Keratinocyte (primary cell): ENCODE results near the gene NFATC2.

Source experiments
- CTCF ChIP-seq, 3 experiments: IDR thresholded peaks in 1 of 3; conservative IDR thresholded peaks in 1 of 3; optimal IDR thresholded peaks in 1 of 3; 2 replicates in 2 of 3; 3 replicates in 1 of 3; pipeline versions ENCODE3 to v1.5.1; 2011; ENCODE audit warnings: low read length in 3 of 3, mild to moderate bottlenecking in 3 of 3, moderate library complexity in 2 of 3, control low read depth in 1 of 3, inconsistent platforms in 1 of 3; ENCODE audit not compliant: insufficient read depth in 2 of 3; ENCODE audit errors: extremely low read depth in 1 of 3
- EZH2 ChIP-seq: IDR thresholded peaks from one replicate; pipeline ENCODE4 v1.6.1; 2012; ENCODE audit warnings: inconsistent platforms, mild to moderate bottlenecking, low read length, moderate library complexity

- TF ChIP-seq CTCF (optimal IDR thresholded peaks at IDR 0.05 in 1 of 3, IDR thresholded peaks at IDR 0.05 in 1 of 3, conservative IDR thresholded peaks at IDR 0.05 in 1 of 3; ENCODE audit: extremely low read depth in 1 of 3, insufficient read depth in 2 of 3, low read length in 3 of 3) (no peak), EZH2 (no peak)
Measured at GRCh38 chr20:51484141-51484815, 58.2 kb downstream of the NFATC2 start.
